CD8-positive, alpha-beta memory T cell (primary cell): Measurements from ENCODE around the gene LPP. TPM values are rescaled to one million over a fixed set of nuclear protein-coding genes. Genes with fewer than 3 reads are reported as not detected.
A peak's percentile ranks its signal among the peaks of the same experiment; 100 is the strongest.

Experiments used
- CTCF ChIA-PET: fragments of 350-600 bp; sonication (Branson Sonifier 250); formaldehyde crosslinking; loops from one replicate; lab custom pipeline; 2021; ENCODE audit warnings: antibody characterized with exemption; lab: Charles Lee
- POLR2A ChIA-PET: fragments of 350-600 bp; sonication (Branson Sonifier 250); formaldehyde crosslinking; loops from one replicate; lab custom pipeline; 2021; ENCODE audit warnings: antibody characterized with exemption; lab: Charles Lee
- DNase-seq, 5 donors: peaks; one replicate each; pipeline versions ENCODE4 v3.0.0 to v3.0.0-alpha.2; 2020 to 2022; ENCODE audit warnings: mixed read lengths in 1 of 5
- H3K27ac ChIP-seq: one replicate; pipeline ENCODE4 v1.7.0; 2013; ENCODE audit warnings: low read depth, mild to moderate bottlenecking, low read length, moderate library complexity
- H3K27me3 ChIP-seq: 2 replicates; pipeline ENCODE4 v1.7.0; 2013; ENCODE audit warnings: low read length, mild to moderate bottlenecking; ENCODE audit not compliant: insufficient read depth, poor library complexity, severe bottlenecking
- H3K36me3 ChIP-seq: 2 replicates; pipeline ENCODE4 v1.7.0; 2013; ENCODE audit warnings: mild to moderate bottlenecking, low read length, moderate library complexity; ENCODE audit not compliant: insufficient read depth
- H3K4me1 ChIP-seq: 2 replicates; pipeline ENCODE4 v1.7.0; 2013; ENCODE audit warnings: mild to moderate bottlenecking, low read length, moderate library complexity; ENCODE audit not compliant: insufficient read depth
- H3K4me3 ChIP-seq: 2 replicates; pipeline ENCODE4 v1.7.0; 2013; ENCODE audit warnings: mild to moderate bottlenecking, low read length
- H3K9me3 ChIP-seq: 2 replicates; pipeline ENCODE4 v1.7.0; 2013; ENCODE audit warnings: mild to moderate bottlenecking, low read length
- H3K27ac Mint-ChIP-seq, 8 donors: one replicate each; pipeline ENCODE4 v1.8.0; 2020 to 2021; ENCODE audit warnings: mixed read lengths in 8 of 8, mild to moderate bottlenecking in 6 of 8, inconsistent platforms in 3 of 8, moderate library complexity in 3 of 8
- H3K27me3 Mint-ChIP-seq, 2 donors: one replicate each; pipeline ENCODE4 v1.8.0; 2020 to 2021; ENCODE audit warnings: mixed read lengths in 2 of 2, mild to moderate bottlenecking in 1 of 2, moderate library complexity in 1 of 2
- H3K36me3 Mint-ChIP-seq, 3 donors: one replicate each; pipeline ENCODE4 v1.8.0; 2020 to 2021; ENCODE audit warnings: mixed read lengths in 3 of 3, inconsistent platforms in 1 of 3, mild to moderate bottlenecking in 1 of 3
- H3K4me1 Mint-ChIP-seq, 3 donors: one replicate each; pipeline ENCODE4 v1.8.0; 2020 to 2021; ENCODE audit warnings: mixed read lengths in 3 of 3, inconsistent platforms in 1 of 3, mild to moderate bottlenecking in 1 of 3
- H3K4me3 Mint-ChIP-seq, 7 donors: one replicate each; pipeline ENCODE4 v1.8.0; 2020 to 2021; ENCODE audit warnings: mixed read lengths in 7 of 7, mild to moderate bottlenecking in 6 of 7, moderate library complexity in 4 of 7, inconsistent platforms in 2 of 7
- H3K9me3 Mint-ChIP-seq, 5 donors: one replicate each; pipeline ENCODE4 v1.8.0; 2020 to 2022; ENCODE audit warnings: mixed read lengths in 5 of 5, mild to moderate bottlenecking in 3 of 5, moderate library complexity in 2 of 5, inconsistent platforms in 1 of 5
- polyA plus RNA-seq: library from polyadenylated mRNA; unstranded; fragments of 300-500 nt; fragmentation: Illumina TruSeq; gene quantifications from one replicate; pipeline ENCODE4 v1.2.3, GENCODE V29; 2021
- total RNA-seq, 2 experiments: library from RNA; stranded (reverse); gene quantifications; one replicate each; pipeline ENCODE4 v1.2.3, GENCODE V29; 2021

The LPP gene
- total and polyA plus RNA-seq, 3 experiments from 2014 or later = 13.4 to 23.5 (median 18.0) TPM

DNA sequence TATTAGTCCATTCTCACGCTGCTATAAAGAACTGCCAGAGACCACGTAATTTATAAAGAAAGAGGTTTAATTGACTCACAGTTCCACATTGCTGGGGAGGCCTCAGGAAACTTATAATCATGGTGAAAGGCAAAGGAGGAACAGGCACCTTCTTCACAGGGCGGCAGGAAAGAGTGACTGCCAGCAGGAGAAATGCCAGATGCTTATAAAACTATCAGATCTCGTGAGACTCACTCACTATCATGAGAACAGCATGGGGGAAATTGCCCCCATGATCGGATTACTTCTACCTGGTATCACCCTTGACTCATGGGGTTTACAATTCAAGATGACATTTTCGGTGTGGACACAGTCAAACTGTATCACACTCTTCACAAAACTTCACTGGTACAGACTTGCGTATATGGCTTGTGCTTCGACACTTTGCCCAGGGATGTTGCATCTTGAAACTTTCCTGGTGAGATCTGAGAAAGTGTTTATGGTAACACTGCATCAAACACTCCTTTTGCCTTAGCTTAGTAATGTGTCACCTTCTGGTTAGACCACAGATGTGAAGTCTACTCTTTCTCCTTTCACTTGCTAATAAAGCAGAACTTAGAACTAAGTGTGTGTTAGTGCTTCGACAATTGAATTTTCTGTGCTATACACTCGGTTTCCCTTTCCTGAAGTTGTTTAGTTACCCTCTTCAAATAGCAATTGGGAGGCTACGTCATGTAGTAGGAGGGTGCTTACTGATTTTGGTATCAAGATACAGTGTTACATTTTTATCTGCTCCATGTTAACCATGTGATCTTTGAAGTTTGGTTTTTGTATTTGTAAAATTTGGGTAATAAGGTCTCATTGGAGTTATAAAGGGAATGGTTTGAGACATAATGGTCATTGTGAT, 185.7 kb downstream of the LPP start:
- Mint-ChIP-seq H3K4me1 (peaks cover 32 to 66% (median 58%) of the 10 kb centered on the region in 3 donors), H3K27ac (peak overlapping the region; percentile 31 to 96 (median 84)), H3K9me3 (no peaks in the 10 kb centered on the region), H3K27me3 (peaks cover 0 to 2% of the 10 kb centered on the region in 2 donors), H3K36me3 (peaks cover 0 to 14% (median 12%) of the 10 kb centered on the region in 3 donors), H3K4me3 (peak overlapping the region; percentile 14 to 89 (median 74))
- H3K4me1 ChIP-seq = peaks cover 15% of the 10 kb centered on the region
- DNase-seq = peak in 2 of 5 donors; percentile 56 to 65
- POLR2A ChIA-PET = interaction anchor here (0.9 kb wide), 1 partner anchor 60 kb away, joined by 4 read pairs; no protein-coding TSS in a partner anchor
- H3K36me3 ChIP-seq = no peaks in the 10 kb centered on the region
- H3K4me3 ChIP-seq = no peak overlapping the region
- no peaks in the 10 kb centered on the region for H3K9me3 ChIP-seq
- CTCF ChIA-PET = interaction anchor here (0.6 to 1.9 kb wide), 3 partner anchors 11 to 21 kb away, joined by 3 to 8 read pairs (median 3); no protein-coding TSS in a partner anchor
- no peak overlapping the region for H3K27ac ChIP-seq
- no peaks in the 10 kb centered on the region for H3K27me3 ChIP-seq

DNA sequence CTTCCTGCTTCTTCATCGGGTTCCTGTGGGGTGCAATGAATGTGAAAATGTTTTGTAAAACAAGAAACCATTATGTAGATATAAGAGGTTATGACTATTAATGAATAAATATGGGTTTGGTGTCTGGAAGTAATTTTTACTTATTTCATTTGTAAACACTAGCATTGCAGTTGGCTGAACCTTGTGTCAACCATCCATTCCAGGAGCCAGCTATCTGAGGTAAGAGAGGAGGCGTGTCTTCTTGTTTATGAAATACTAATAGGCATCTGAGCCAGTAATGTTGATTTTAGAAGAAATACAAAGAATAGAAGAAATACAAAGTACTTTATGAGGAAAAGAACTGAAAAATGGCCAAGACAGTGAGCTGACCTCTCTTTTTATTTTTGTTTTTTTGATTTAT, 187.5 kb downstream of the LPP start:
- H3K4me1 Mint-ChIP-seq = peaks cover 32 to 50% (median 47%) of the 10 kb centered on the region in 3 donors
- H3K27ac ChIP-seq = no peak overlapping the region

DNA sequence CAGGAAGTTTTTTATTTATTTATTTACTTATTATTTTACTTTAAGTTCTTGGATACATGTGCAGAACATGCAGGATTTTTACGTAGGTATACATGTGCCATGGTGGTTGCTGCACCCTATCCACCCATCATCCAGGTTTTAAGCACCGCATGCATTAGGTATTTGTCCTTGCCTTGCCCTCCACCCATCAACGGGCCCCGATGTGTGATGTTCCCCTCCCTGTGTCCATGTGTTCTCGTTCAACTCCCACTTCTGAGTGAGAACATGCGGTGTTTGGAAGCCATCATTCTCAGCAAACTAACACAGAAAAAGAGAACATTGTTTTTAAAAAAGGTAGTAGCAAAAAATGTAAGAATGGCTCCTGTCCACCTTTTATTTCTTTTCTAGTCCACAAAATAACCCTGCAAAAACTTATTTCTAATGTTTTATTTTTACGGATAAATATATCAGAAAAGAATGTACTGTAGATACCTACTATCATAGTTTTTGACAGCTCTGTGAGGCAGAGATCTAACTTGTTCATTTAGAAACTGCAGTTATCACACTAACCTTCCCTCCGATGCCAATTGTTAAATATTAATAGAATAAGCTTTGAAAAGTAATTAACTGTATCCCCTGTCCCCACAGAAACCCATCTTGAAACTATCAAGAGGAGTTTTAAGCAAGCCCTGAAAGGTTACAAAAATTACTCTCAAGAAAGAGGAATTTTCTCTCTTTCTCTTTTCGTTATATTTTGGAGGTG, 189.2 kb downstream of the LPP start:
- H3K4me1 Mint-ChIP-seq = peaks cover 28 to 46% (median 38%) of the 10 kb centered on the region in 3 donors
- H3K9me3 Mint-ChIP-seq = no peaks in the 10 kb centered on the region
- Histone ChIP-seq H3K27ac (no peak overlapping the region), H3K4me1 (peaks cover 15% of the 10 kb centered on the region), H3K36me3 (no peaks in the 10 kb centered on the region), H3K27me3 (no peaks in the 10 kb centered on the region), H3K9me3 (no peaks in the 10 kb centered on the region), H3K4me3 (no peak overlapping the region)
- ChIA-PET CTCF (no interaction called here), POLR2A (interaction anchor here (0.6 kb wide), 1 partner anchor 601 kb away, joined by 3 read pairs; no protein-coding TSS in a partner anchor)
- peaks cover 2 to 9% (median 3%) of the 10 kb centered on the region in 3 donors for H3K36me3 Mint-ChIP-seq
- no peak overlapping the region for H3K4me3 Mint-ChIP-seq
- no peak for DNase-seq
- peaks cover 0 to 4% of the 10 kb centered on the region in 2 donors for H3K27me3 Mint-ChIP-seq
- H3K27ac Mint-ChIP-seq = no peak overlapping the region

More for the DNA sequence above, 187.5 kb downstream of the LPP start:
- Mint-ChIP-seq H3K27me3 (peaks cover 0 to 4% of the 10 kb centered on the region in 2 donors), H3K27ac (peak overlapping the region in 1 of 8 donors; percentile 14), H3K36me3 (peaks cover 0 to 9% (median 4%) of the 10 kb centered on the region in 3 donors), H3K4me3 (peak overlapping the region in 1 of 7 donors; percentile 3), H3K9me3 (no peaks in the 10 kb centered on the region)
- CTCF ChIA-PET = no interaction called here
- POLR2A ChIA-PET = interaction anchor here (0.6 kb wide), 1 partner anchor 369 kb away, joined by 3 read pairs; no protein-coding TSS in a partner anchor
- Histone ChIP-seq H3K9me3 (no peaks in the 10 kb centered on the region), H3K4me1 (peaks cover 15% of the 10 kb centered on the region), H3K27me3 (no peaks in the 10 kb centered on the region), H3K4me3 (no peak overlapping the region), H3K36me3 (no peaks in the 10 kb centered on the region)
- no peak for DNase-seq

DNA sequence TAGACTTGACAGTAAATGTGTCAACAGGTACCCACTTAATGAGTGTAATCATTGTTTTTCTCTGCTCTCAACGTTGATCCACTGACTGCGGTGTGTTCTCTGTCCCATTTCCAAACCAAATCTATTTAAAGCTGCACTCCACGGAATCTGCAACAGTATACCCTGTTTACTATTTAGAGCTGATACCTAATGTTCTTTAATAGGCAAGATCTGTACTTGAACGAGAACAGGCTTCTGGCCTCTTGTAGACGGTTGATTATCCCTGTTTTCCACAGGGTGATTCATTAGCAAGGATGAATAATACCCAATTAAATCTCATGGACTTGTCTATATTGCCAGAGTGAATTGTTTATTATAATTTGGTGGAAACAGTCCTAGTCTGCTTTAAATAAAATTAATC, 189.9 kb downstream of the LPP start:
- ChIA-PET POLR2A (no interaction called here), CTCF (no interaction called here)
- Mint-ChIP-seq H3K4me1 (peaks cover 23 to 38% (median 31%) of the 10 kb centered on the region in 3 donors), H3K9me3 (no peaks in the 10 kb centered on the region), H3K27ac (no peak overlapping the region), H3K36me3 (peaks cover 2 to 9% (median 3%) of the 10 kb centered on the region in 3 donors), H3K27me3 (peaks cover 0 to 4% of the 10 kb centered on the region in 2 donors), H3K4me3 (no peak overlapping the region)
- no peak overlapping the region for H3K27ac ChIP-seq
- peaks cover 12% of the 10 kb centered on the region for H3K4me1 ChIP-seq
- DNase-seq = no peak
- no peak overlapping the region for H3K4me3 ChIP-seq
- H3K27me3 ChIP-seq = no peaks in the 10 kb centered on the region
- H3K36me3 ChIP-seq = no peaks in the 10 kb centered on the region
- H3K9me3 ChIP-seq = no peaks in the 10 kb centered on the region

DNA sequence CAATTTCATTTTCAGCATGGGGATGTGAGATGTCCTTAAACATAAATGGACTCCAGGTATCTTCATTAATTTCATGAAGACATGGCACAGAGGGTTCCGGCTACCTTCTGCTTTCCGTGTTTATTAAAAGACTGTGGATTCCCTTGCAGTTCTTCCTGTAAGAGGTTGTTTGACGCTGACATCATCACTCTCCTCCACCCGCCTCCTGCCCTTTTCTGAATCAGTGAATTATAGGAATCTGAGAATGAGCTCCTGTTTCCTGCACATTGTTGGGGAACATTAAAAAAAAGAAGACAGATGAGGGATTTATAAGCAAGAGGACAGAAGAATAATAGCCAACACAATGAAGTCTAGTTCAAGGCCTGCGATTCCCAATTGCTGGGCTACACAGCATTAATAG, 191.3 kb downstream of the LPP start:
- Histone ChIP-seq H3K27ac (no peak overlapping the region), H3K9me3 (no peaks in the 10 kb centered on the region), H3K4me1 (peaks cover 3% of the 10 kb centered on the region), H3K27me3 (no peaks in the 10 kb centered on the region), H3K4me3 (no peak overlapping the region), H3K36me3 (no peaks in the 10 kb centered on the region)
- Mint-ChIP-seq H3K36me3 (peaks cover 2 to 9% (median 3%) of the 10 kb centered on the region in 3 donors), H3K4me3 (no peak overlapping the region), H3K27me3 (peaks cover 0 to 4% of the 10 kb centered on the region in 2 donors), H3K9me3 (no peaks in the 10 kb centered on the region), H3K4me1 (peaks cover 16 to 31% (median 22%) of the 10 kb centered on the region in 3 donors), H3K27ac (no peak overlapping the region)
- DNase-seq = no peak
- POLR2A ChIA-PET = no interaction called here
- CTCF ChIA-PET = no interaction called here

DNA sequence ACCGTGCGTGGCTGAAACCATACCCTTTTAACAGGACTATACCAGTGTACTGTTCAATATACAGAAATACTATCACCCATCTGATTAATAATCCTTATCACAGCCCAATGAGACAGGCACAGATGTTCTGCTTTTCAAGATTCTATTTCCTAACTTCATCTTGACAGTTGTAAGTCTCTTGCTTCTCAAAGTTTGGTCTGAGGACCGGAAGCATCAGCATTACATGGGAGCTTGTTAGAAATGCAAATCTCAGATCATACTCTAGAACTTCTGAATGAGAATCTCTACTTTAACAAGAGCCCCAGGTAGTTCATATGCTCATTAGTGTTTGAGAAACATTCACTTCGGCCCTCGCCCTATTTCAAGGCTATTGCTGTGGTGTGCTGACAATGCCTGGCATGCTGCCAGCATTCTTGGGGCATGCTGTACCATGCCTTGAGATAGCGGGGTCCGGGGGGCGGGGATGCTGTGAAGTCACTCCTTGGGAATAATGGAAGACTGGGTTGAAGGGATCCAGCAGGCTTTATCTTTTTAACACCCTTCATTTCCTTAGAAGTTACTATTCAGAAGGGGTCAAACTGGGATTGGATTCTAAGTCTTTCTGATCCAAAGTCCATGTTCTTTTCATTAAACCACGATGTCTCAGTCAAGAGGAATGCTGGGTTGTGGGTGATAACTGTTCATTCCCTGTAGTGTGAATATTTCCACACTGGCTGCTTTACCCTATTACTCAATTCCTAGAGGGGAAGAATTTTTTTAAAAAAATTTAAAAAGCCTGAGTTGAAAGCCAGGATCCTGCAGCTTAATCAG, 194.7 kb downstream of the LPP start:
- Mint-ChIP-seq H3K9me3 (no peaks in the 10 kb centered on the region), H3K4me1 (peaks cover 7 to 16% (median 12%) of the 10 kb centered on the region in 3 donors), H3K27ac (peak overlapping the region in 1 of 8 donors; percentile 29), H3K4me3 (no peak overlapping the region), H3K36me3 (peaks cover 4 to 9% (median 5%) of the 10 kb centered on the region in 3 donors), H3K27me3 (peaks cover 0 to 2% of the 10 kb centered on the region in 2 donors)
- CTCF ChIA-PET = no interaction called here
- Histone ChIP-seq H3K4me1 (no peaks in the 10 kb centered on the region), H3K27me3 (no peaks in the 10 kb centered on the region), H3K9me3 (no peaks in the 10 kb centered on the region), H3K27ac (no peak overlapping the region), H3K4me3 (no peak overlapping the region), H3K36me3 (no peaks in the 10 kb centered on the region)
- POLR2A ChIA-PET = no interaction called here
- DNase-seq = no peak

DNA sequence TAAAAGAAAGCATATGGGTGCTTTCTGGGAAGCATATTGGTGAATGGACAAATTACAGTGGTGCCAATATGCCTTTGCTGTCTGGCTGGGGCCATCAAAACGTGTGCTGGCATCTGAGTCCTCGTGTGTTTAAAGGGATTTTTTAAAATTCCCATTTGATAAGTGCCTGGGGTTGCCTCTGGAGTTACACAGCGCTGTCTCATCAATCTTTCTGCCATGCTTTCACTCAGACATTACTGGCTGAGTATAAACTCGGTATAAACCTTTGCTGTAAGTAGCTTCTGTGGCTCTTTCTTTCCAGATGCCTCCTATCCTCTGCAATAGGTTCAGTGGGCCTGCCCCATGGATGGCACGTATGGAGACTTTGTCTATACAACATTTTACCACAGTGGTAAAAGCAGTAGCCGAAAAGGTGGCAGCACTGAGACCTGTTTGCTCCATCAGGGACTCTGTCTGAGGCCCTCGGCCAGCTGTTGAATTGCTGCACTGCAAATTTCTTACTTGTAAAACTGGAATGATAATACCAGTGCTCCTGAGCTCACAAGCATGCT, 195.5 kb downstream of the LPP start:
- H3K27me3 Mint-ChIP-seq = peaks cover 0 to 2% of the 10 kb centered on the region in 2 donors
- no peak for DNase-seq

More for the DNA sequence above, 195.5 kb downstream of the LPP start:
- Histone ChIP-seq H3K4me3 (no peak overlapping the region), H3K4me1 (no peaks in the 10 kb centered on the region), H3K36me3 (no peaks in the 10 kb centered on the region), H3K9me3 (no peaks in the 10 kb centered on the region), H3K27me3 (no peaks in the 10 kb centered on the region), H3K27ac (no peak overlapping the region)
- Mint-ChIP-seq H3K9me3 (no peaks in the 10 kb centered on the region), H3K27ac (no peak overlapping the region), H3K4me1 (peaks cover 7 to 13% (median 12%) of the 10 kb centered on the region in 3 donors), H3K4me3 (no peak overlapping the region), H3K36me3 (peaks cover 3 to 5% (median 4%) of the 10 kb centered on the region in 3 donors)
- ChIA-PET POLR2A (no interaction called here), CTCF (interaction anchor here (1.4 to 3.0 kb wide), 2 partner anchors 10 to 609 kb away, joined by 6 to 9 read pairs; no protein-coding TSS in a partner anchor)
